GM18861 (cell line): ENCODE data around the gene ICAM2.

Source experiments
- ATAC-seq: cut with Tn5 transposase; IDR thresholded peaks from one replicate; pipeline ENCODE4 v1.9.1; 2021; ENCODE audit not compliant: unreplicated experiment

ICAM2 gene

GRCh38 chr17:64020056-64020766 is at the start of gene ICAM2:
Gene ICAM2, minus strand, starts transcription at chr17:64020633. Its CDS starts 13,942 bp downstream, at chr17:64006691.
- ATAC-seq, result peak; percentile 39

GRCh38 chr17:64070213-64070612 is 49.8 kb upstream of the ICAM2 start:
- ATAC-seq, result no peak

- ATAC-seq, result no peak
Measured at GRCh38 chr17:64069143-64069542, 48.7 kb upstream of the ICAM2 start.

GRCh38 chr17:64067657-64068056 is 47.2 kb upstream of the ICAM2 start:
- ATAC-seq, result no peak

DNA sequence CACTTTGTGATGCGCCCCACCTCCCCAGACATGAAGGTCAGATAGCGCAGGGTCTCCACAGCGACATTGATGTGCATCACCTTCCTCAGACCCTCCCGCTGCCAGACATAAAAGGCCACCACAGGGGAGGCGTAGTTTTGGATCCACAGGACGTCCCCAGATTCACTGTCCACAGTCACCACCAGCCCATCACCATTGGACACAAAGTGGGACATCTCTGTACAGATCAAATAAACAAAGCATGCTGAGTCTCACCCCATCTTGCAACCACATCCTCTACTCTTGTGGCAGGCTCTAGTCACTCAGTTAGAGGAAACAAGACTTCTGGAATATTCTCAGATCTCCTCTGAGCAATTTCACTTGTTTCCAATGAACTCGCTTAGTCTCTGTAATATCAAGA is 46.3 kb upstream of the ICAM2 start:
- no peak for ATAC-seq

GRCh38 chr17:64065161-64065560 is 44.7 kb upstream of the ICAM2 start:
- ATAC-seq, result no peak

DNA sequence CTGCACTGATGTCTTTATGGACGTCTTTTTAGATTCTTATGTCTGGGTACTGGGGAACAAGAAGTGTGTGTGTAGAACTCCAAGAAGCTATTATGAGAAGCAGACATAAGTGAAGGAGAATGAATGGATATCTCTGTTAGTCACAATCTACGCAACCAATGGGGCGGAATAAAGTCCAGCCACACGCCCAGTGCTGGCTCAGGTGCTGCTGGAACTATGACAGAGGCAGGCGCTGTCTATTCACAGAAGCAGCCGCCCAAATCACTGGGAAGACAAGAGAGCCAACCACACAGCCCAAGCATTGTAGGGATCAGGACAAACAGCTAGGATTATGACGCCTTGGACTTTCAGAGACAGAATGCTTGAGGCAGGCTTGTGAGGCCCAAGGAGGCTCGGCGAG is 43.9 kb upstream of the ICAM2 start:
- ATAC-seq, result no peak

DNA sequence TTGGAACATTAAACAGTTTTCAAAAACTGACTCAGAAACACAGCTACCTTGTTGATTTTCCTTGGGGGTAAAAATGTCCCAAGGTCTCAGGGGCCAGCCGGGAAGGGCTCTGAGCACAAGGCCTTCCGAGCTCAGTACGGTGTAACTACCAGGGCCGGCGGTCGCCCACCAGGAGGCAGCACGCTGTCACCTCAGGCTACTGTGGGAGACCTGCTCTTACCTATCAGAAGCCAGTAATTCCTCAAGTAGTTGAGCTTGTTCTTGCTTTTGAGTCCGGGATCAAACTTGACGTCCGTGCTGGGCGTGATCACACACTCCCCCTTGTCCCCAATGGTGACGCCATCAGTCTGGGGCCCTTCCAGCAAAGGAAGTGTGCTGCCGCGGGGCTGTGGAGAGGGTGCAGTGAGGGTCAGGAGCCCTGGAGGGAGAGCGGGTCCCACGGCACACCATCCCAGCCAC is 43.4 kb upstream of the ICAM2 start:
- ATAC-seq, result no peak

- ATAC-seq, result peak; percentile 39
Measured at GRCh38 chr17:64063088-64063487, 42.7 kb upstream of the ICAM2 start.

DNA sequence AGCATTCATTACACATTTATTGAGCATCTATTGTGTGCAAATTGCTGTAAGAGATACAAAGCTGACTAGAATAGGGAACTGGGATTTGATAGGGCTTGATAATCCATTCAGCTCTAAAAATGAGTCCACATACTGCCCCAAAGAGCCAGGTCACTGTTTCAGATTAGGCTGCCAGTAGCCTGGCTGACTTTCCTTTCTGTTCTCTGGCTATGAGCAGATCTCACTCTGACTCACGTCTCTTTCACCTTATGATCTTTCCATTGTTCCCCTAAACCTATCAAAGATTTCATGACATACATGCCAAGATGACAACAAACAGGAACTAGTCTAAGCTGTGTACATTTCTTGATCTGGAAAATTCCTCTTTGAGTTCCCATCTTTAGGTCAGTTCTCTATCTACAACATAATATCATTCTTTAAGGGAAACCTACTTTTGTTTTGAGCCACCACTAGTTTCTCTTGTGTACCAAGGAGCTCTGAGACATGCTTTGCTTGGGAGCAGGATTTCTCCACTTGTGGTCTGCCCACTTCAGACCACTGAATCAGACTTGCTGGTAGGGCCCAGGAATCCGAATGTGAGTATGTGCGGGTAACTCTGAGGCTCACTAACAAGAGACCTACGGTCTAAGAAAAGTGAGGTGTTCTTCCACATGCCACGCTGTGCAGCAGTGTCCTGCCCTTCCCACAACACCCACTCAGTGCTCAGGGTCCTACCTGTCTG is 40.9 kb upstream of the ICAM2 start:
- ATAC-seq, result peak; percentile 38

DNA sequence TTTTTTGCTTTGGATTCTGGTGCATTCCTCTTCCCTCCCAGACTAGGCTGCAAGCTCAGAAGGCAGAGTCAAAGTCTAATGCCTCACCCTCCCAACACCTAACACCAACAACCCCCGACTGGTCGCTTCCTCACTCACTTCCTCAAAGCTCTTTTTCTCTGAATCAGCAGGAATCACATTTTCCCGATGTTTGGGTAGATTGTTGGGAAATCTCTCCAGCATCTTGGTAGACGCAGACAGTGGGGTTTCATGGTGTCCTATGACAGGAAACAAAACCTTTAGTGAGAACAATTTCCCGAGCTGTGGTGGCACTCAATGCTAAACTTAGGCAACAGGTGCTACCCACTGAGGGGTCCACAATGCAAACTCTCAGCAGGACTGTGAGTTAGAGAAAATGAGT is 39.9 kb upstream of the ICAM2 start:
- ATAC-seq, result no peak

DNA sequence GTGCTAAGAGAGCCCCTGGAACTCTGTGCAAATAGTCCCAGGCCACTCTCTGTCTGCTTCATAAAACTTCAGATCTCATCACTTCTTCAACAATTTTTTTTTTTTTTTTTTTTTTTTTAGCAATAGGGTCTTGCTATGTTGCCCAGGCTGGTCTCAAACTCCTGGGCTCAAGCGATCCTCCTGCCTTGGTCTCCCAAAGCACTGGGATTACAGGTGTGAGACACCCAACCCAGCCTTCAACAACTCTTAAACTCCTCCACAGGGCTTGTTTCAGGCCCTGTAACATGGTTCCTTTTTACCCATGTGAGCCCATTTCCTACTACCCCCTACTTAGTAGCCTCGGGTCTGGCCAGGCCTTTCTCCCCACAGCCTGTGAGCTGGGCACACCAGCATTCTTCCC is 39.3 kb upstream of the ICAM2 start:
- no peak for ATAC-seq

DNA sequence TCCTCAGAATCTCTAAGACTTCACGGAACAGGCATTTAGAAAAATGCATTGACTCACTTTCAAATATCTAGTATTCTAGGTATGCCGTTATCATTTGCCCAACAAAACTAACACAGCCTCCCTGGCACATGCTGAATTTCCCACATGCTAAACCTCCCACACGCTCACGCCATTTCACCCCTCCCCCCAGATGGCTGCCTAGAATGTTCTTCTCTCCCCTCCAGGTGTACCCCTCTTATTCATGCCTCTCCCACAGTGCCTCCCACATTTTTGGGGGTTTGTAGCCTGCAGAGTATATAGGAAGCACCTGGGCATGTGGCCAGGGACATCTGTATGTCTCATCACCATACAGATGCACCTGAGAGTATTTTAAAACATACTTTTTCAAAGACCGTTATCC is 38.2 kb upstream of the ICAM2 start:
- ATAC-seq, result no peak

- ATAC-seq, result no peak
Measured at GRCh38 chr17:64057701-64058263, 37.3 kb upstream of the ICAM2 start.

GRCh38 chr17:64056269-64057005 is 36.0 kb upstream of the ICAM2 start:
- ATAC-seq, result no peak

DNA sequence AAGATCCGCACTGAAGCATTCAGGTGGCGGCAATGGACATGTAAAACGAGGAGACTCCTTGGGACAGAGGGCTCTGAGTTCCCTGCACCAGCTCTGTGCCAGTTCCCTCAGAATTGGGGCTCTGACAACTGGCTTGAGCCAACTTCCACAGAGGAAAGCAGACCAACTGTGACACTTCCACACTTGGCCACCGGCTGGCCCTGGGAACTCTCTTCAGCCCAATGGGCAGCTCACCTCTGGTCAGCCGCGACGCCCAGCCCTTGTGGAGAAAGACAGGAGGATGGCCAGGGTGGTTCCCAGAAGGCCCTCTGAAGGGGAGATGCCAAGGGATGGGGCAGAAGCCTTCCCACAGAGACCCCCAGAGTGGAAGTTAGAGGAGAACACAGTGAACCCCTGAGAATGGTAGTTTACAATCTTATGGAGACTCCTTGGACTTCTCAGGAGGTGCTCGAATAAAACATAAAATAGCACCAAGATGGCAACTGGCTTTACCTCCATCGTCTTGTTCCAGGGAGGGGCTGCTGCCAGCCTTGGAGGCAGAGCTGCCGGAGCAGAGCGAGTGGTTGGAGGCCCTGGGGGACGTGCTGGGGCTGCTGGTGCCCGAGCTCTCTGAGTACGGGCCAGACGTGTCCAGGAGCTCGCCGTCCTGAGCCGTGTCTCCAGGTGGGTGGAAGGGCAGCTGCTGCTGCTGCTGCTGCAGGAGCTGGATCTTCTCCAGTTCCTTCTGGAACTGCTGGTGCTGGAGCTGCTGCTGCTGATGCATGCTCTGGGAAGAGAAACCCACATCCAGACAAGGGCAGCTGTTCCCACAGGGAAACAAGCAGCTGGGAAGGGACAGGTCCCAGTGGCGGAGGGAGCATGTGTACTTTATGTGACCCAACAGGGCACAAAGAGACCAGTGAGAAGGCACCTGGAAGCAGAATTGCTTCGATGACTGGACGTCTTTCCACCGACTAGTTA is 35.0 kb upstream of the ICAM2 start:
- ATAC-seq, result no peak

GRCh38 chr17:64054304-64054703 is 33.9 kb upstream of the ICAM2 start:
- ATAC-seq, result no peak

GRCh38 chr17:64053101-64053500 is 32.7 kb upstream of the ICAM2 start:
- ATAC-seq, result no peak

- no peak for ATAC-seq
Measured at GRCh38 chr17:64051153-64051552, 30.7 kb upstream of the ICAM2 start.

DNA sequence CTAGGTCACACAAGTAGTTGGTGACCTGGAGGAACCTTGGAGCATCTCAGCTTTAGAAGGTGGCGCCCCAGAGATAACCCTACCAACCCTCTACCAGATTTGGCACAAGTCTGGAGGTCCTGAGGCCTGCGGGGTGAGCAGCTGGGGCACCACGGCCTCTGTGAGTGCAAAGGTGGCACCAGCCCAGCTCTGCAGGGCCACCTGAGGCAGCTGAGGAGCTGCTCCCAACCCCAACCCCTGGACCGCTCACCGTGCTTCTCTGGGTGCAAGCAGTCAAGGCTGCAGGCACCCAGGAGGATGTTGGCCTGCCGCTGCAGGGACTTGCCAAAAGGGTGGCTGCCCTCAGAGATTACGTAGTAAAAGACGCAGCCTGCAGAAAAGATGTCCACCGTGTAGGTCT is 28.4 kb upstream of the ICAM2 start:
- ATAC-seq, result no peak
